WI38 (cell line): ENCODE measurements around the gene PSMA4.
A peak's percentile ranks its signal among the peaks of the same experiment; 100 is the strongest.

Experiments
- H3K4me3 ChIP-seq: 2 replicates; pipeline ENCODE4 v1.5.1; 2011; ENCODE audit warnings: low read depth, mild to moderate bottlenecking, control low read depth, low read length
- TF ChIP-seq, protein P1 (sequence below): IDR thresholded peaks from 2 replicates; pipeline ENCODE4 v1.5.1; 2012; ENCODE audit warnings: low read depth, mild to moderate bottlenecking, control low read depth, low read length

PSMA4 gene

GRCh38 chr15:78561490-78561889, 21.2 kb downstream of the PSMA4 start:
- TF ChIP-seq, protein P1, sequence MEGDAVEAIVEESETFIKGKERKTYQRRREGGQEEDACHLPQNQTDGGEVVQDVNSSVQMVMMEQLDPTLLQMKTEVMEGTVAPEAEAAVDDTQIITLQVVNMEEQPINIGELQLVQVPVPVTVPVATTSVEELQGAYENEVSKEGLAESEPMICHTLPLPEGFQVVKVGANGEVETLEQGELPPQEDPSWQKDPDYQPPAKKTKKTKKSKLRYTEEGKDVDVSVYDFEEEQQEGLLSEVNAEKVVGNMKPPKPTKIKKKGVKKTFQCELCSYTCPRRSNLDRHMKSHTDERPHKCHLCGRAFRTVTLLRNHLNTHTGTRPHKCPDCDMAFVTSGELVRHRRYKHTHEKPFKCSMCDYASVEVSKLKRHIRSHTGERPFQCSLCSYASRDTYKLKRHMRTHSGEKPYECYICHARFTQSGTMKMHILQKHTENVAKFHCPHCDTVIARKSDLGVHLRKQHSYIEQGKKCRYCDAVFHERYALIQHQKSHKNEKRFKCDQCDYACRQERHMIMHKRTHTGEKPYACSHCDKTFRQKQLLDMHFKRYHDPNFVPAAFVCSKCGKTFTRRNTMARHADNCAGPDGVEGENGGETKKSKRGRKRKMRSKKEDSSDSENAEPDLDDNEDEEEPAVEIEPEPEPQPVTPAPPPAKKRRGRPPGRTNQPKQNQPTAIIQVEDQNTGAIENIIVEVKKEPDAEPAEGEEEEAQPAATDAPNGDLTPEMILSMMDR: no peak
- H3K4me3 ChIP-seq: no peak overlapping the region

GRCh38 chr15:78563092-78563491, 22.8 kb downstream of the PSMA4 start:
- H3K4me3 ChIP-seq: no peak overlapping the region
- TF ChIP-seq, protein P1: no peak

DNA sequence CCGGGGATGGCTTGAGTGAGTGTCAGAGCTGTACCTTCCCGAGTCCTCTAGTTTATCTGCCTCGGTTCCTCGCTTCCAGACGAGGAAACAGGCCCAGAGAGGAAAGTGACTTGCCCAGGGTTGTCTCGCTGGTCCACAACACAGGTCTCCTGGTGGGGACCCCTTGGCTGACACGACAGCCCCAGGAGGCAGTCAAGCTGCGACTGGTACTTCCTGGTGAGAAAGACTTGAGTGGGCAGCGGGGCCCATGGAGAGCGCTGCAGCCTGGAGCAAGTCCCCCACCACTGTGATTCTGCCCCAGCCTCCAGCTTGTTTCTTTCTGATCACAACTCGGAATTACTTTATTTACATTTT, 24.5 kb downstream of the PSMA4 start:
- peak overlapping the region; percentile 56 for H3K4me3 ChIP-seq
- TF ChIP-seq, protein P1: no peak

- H3K4me3 ChIP-seq: peak within 1 kb of the TSS; percentile 56
Measured at GRCh38 chr15:78565097-78565950, 25.1 kb downstream of the PSMA4 start, which contains the start of gene CHRNA5. Gene CHRNA5 (plus strand): TSS chr15:78565520. CDS start chr15:78565720, 200 bp downstream.

DNA sequence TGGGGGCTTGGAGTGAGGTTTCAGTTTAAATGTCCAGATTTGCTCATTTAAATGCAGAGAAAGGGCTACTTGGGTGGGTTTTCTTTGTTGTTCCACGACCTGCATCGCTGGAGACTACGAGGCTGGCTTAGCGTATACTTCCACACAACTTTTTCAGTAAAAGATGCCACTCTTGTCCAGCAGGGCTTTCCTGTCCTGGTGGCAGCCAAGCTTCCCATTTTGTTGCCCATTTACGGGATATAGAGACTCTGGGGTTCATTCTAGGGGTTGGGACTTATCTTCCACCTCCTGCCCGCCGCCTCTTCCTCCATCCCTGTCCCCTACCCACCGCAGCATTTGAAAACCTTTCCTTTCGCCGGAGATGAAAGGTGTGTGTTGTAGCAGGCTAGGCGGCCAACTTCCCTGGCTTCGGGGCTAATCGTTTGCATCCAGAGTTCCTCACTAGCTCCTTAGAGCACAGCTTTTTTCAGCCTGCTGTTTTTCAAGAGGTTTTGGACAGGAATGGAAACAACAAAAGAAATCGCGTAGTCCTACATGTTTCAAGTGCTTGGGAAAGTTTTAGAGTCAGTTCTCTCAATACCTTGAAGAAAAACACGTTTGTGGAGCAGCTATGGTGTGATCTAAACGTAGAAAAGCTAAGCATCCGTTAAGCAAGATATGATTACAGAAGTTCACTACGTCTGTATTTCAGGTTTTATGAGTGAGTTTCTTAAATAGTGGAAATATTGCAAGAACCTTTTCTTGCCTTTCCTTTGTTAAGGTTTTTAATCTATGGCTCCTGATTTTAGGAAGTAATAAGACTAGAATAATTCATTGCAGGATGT, 25.9 kb downstream of the PSMA4 start:
- TF ChIP-seq, protein P1: no peak
- H3K4me3 ChIP-seq: peak overlapping the region; percentile 56

More at GRCh38 chr15:78565097-78565950, 25.1 kb downstream of the PSMA4 start, which contains the start of gene CHRNA5:
- TF ChIP-seq, protein P1: no peak

GRCh38 chr15:78567531-78567930, 27.3 kb downstream of the PSMA4 start:
- no peak overlapping the region for H3K4me3 ChIP-seq
- TF ChIP-seq, protein P1: no peak
